Fibroblast of the conjunctiva (primary cell): Measurements from ENCODE around the gene POLR2C.
"Not testable (repeated sequence)": the region's sequence is repeated elsewhere in the genome, so short reads cannot be mapped to it uniquely, and the experiment has no call there.

Source experiments
- DNase-seq: peaks from one replicate; pipeline ENCODE4 v3.0.0-alpha.2; 2010; ENCODE audit warnings: low read depth

The POLR2C gene

GRCh38 chr16:57479976-57480753 lies 17.7 kb downstream of the POLR2C start:
- no peak for DNase-seq

- DNase-seq: no peak
These were observed 18.3 kb downstream of the POLR2C start for GRCh38 chr16:57480754-57481230.

GRCh38 chr16:57481421-57481820 lies 18.9 kb downstream of the POLR2C start:
- no peak for DNase-seq

GRCh38 chr16:57482845-57483545 lies 20.5 kb downstream of the POLR2C start:
- DNase-seq: no peak

- no peak for DNase-seq
These were observed 21.4 kb downstream of the POLR2C start for GRCh38 chr16:57483725-57484514.

- DNase-seq: no peak
These were observed 22.1 kb downstream of the POLR2C start for GRCh38 chr16:57484515-57485005.

- no peak for DNase-seq
These were observed 22.8 kb downstream of the POLR2C start for GRCh38 chr16:57485091-57485915.

- DNase-seq: no peak
These were observed 23.7 kb downstream of the POLR2C start, which contains the start of gene DOK4 for GRCh38 chr16:57485916-57486857. DOK4 (minus strand) TSS chr16:57486493; CDS start chr16:57479507, 6,986 bp downstream.

- DNase-seq: no peak
These were observed 24.7 kb downstream of the POLR2C start for GRCh38 chr16:57486858-57487834.

- no peak for DNase-seq
These were observed 26.8 kb downstream of the POLR2C start for GRCh38 chr16:57489229-57489628.

GRCh38 chr16:57493767-57494166 lies 31.3 kb downstream of the POLR2C start:
- DNase-seq: no peak

- no peak for DNase-seq
These were observed 34.6 kb downstream of the POLR2C start for GRCh38 chr16:57497121-57497520.

GRCh38 chr16:57498031-57498430 lies 35.6 kb downstream of the POLR2C start:
- DNase-seq: no peak

GRCh38 chr16:57499941-57500340 lies 37.5 kb downstream of the POLR2C start:
- DNase-seq: not testable (repeated sequence)

- DNase-seq: no peak
These were observed 38.2 kb downstream of the POLR2C start for GRCh38 chr16:57500578-57501111.

GRCh38 chr16:57501492-57501891 lies 39.0 kb downstream of the POLR2C start:
- no peak for DNase-seq

GRCh38 chr16:57502048-57502775 lies 39.7 kb downstream of the POLR2C start:
- no peak for DNase-seq

- DNase-seq: no peak
These were observed 40.9 kb downstream of the POLR2C start for GRCh38 chr16:57503366-57503765.
